ENCODE measurements around the gene LZTS2. TPM values are rescaled to one million over a fixed set of nuclear protein-coding genes. Genes with fewer than 3 reads are reported as not detected.
"Not testable (repeated sequence)": the region's sequence is repeated elsewhere in the genome, so short reads cannot be mapped to it uniquely, and the experiment has no call there.

Gene LZTS2
- total and polyA plus RNA-seq, 4 donors, result 2.1 to 10.3 (median 9.5) TPM

DNA sequence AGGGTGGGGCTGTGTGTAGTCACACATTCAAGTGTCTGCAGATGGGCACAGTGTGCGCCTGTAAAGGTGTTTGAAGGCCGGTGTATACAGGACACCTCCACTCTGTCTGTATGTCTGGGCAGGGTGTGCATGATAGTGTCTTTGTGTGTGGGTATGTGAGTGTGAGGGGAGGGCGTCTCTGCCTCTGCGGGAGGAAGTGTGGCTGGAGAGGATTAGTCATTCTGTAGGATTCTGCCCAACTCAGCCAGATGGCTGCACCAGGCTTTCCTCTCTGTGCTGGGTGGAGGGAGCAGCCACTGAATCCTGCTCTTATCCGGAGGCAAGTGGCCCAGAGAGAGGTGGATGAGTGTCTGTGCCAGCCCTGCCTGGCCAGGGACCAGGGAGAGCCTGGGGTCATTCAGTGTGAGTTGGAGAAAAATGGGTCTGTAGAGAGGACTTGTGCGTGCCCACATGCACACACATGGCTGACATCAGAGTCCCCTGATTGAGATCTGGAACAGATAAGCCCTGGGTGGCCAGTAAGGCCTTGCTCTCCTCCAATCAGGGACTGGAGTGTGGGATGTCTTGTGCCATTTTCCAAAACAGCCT, 33.1 kb downstream of the LZTS2 start:
- no peak for TF ChIP-seq FOXA1 (IDR thresholded peaks at IDR 0.05)
- no peak for TF ChIP-seq FOXA2 (IDR thresholded peaks at IDR 0.05)
- peak; percentile 32 to 64 for TF ChIP-seq JUND (IDR thresholded peaks at IDR 0.05)
- Histone ChIP-seq H3K27ac (ENCODE audit: low read depth in 1 of 2, low read length in 2 of 2) (peak overlapping the region; percentile 73 to 87), H3K9ac (ENCODE audit: low read depth in 1 of 2, low read length in 2 of 2) (peak overlapping the region; percentile 28 to 55), H3K9me3 (ENCODE audit: control insufficient read depth in 4 of 4, low read length in 3 of 4) (no peaks in the 10 kb centered on the region), H3K4me1 (ENCODE audit: control insufficient read depth in 4 of 4, insufficient read depth in 4 of 4, low read length in 3 of 4) (peaks cover 4 to 24% (median 18%) of the 10 kb centered on the region in 4 donors), H3K36me3 (ENCODE audit: control insufficient read depth in 4 of 4, insufficient read depth in 3 of 4, low read depth in 1 of 4, low read length in 3 of 4) (peaks cover 0 to 16% (median 5%) of the 10 kb centered on the region in 4 donors), H3K4me3 (ENCODE audit: low read depth in 1 of 3, low read length in 3 of 3) (peak overlapping the region; percentile 60 to 83 (median 67)), H3K27me3 (ENCODE audit: control insufficient read depth in 4 of 4, insufficient read depth in 4 of 4, low read length in 3 of 4) (no peaks in the 10 kb centered on the region)
- DNase-seq (ENCODE audit: low spot score), result no peak
- 42% methylated on average over 6 of the region's 6 CpGs for WGBS

DNA sequence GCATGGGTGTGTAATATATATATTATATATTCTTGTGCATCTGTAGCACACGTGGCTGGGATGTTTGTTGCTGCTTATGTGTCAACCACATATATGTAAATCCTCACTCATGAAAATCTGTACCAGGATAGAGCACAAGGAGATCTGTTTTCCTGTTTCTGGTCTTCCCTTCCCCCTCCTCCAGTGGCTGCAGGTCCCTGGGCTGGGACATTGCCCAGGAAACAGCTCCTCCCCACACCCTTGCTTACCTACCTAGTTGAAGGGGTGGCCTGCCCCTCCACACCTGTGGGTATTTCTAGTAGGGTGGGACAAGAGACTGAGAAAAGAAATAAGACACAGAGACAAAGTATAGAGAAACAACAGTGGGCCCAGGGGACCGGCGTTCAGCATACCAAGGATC, 33.7 kb downstream of the LZTS2 start:
- TF ChIP-seq GABPA (IDR thresholded peaks at IDR 0.05 in 1 of 2, conservative IDR thresholded peaks at IDR 0.05 in 1 of 2) (no peak), RAD21 (IDR thresholded peaks at IDR 0.05) (no peak), SP1 (IDR thresholded peaks at IDR 0.05) (no peak)
- TF ChIP-seq, protein P1, sequence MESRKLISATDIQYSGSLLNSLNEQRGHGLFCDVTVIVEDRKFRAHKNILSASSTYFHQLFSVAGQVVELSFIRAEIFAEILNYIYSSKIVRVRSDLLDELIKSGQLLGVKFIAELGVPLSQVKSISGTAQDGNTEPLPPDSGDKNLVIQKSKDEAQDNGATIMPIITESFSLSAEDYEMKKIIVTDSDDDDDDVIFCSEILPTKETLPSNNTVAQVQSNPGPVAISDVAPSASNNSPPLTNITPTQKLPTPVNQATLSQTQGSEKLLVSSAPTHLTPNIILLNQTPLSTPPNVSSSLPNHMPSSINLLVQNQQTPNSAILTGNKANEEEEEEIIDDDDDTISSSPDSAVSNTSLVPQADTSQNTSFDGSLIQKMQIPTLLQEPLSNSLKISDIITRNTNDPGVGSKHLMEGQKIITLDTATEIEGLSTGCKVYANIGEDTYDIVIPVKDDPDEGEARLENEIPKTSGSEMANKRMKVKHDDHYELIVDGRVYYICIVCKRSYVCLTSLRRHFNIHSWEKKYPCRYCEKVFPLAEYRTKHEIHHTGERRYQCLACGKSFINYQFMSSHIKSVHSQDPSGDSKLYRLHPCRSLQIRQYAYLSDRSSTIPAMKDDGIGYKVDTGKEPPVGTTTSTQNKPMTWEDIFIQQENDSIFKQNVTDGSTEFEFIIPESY (IDR thresholded peaks at IDR 0.05), result no peak
- Histone ChIP-seq H3K36me3 (ENCODE audit: control insufficient read depth in 4 of 4, insufficient read depth in 3 of 4, low read depth in 1 of 4, low read length in 3 of 4) (peaks cover 0 to 19% (median 5%) of the 10 kb centered on the region in 4 donors), H3K9me3 (ENCODE audit: control insufficient read depth in 4 of 4, low read length in 3 of 4) (no peaks in the 10 kb centered on the region), H3K4me1 (ENCODE audit: control insufficient read depth in 4 of 4, insufficient read depth in 4 of 4, low read length in 3 of 4) (peaks cover 4 to 24% (median 18%) of the 10 kb centered on the region in 4 donors), H3K4me3 (ENCODE audit: low read depth in 1 of 3, low read length in 3 of 3) (no peak overlapping the region), H3K27me3 (ENCODE audit: control insufficient read depth in 4 of 4, insufficient read depth in 4 of 4, low read length in 3 of 4) (no peaks in the 10 kb centered on the region), H3K9ac (ENCODE audit: low read depth in 1 of 2, low read length in 2 of 2) (no peak overlapping the region), H3K27ac (ENCODE audit: low read depth in 1 of 2, low read length in 2 of 2) (no peak overlapping the region)
- no peak for DNase-seq (ENCODE audit: low spot score)
- 86% methylated on average over 3 of the region's 3 CpGs for WGBS

DNA sequence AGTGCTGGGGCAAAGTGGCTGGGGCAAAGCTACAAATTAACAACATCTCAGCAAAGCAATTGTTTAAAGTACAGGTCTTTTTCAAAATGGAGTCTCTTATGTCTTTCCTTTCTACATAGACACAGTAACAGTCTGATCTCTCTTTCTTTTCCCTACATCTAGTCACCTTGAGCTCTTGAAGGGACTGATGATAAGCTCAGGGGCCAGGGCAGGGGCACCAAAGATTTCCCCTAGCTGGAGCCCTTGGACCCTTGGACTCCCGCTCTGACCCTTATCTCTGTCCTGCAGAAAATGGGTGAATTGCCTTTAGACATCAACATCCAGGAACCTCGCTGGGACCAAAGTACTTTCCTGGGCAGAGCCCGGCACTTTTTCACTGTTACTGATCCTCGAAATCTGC, 34.8 kb downstream of the LZTS2 start:
- H3K27me3 ChIP-seq (ENCODE audit: control insufficient read depth in 4 of 4, insufficient read depth in 4 of 4, low read length in 3 of 4); H3K9me3 ChIP-seq (ENCODE audit: control insufficient read depth in 4 of 4, low read length in 3 of 4); DNase-seq (ENCODE audit: low spot score); H3K27ac ChIP-seq (ENCODE audit: low read depth in 1 of 2, low read length in 2 of 2); H3K4me3 ChIP-seq (ENCODE audit: low read depth in 1 of 3, low read length in 3 of 3); H3K9ac ChIP-seq (ENCODE audit: low read depth in 1 of 2, low read length in 2 of 2): not testable (repeated sequence)
- Histone ChIP-seq H3K36me3 (ENCODE audit: control insufficient read depth in 4 of 4, insufficient read depth in 3 of 4, low read depth in 1 of 4, low read length in 3 of 4) (peaks cover 0 to 20% (median 5%) of the 10 kb centered on the region in 4 donors), H3K4me1 (ENCODE audit: control insufficient read depth in 4 of 4, insufficient read depth in 4 of 4, low read length in 3 of 4) (peaks cover 4 to 24% (median 18%) of the 10 kb centered on the region in 4 donors)
- WGBS, result 94% methylated on average over 4 of the region's 4 CpGs

DNA sequence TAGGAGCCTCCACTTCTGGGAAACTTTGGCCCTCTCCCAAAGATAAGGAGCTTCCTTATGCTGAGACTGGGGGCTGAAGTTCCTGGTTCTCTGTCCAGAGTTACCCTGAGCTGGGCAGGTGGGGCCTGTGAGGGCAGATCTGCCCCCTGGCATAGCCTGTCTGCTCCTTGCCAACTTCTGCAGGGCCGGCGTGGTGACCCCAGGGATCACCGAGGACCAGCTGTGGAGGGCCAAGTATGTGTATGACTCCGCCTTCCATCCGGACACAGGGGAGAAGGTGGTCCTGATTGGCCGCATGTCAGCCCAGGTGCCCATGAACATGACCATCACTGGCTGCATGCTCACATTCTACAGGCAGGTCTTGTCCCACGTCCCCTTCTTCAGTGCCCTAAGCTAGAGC, 35.7 kb downstream of the LZTS2 start:
- TF ChIP-seq EGR1 (IDR thresholded peaks at IDR 0.05; ENCODE audit: low read depth in 2 of 2), result no peak
- TF ChIP-seq JUND (IDR thresholded peaks at IDR 0.05), result no peak
- no peak for TF ChIP-seq SP1 (IDR thresholded peaks at IDR 0.05)
- no peak for TF ChIP-seq FOXA1 (IDR thresholded peaks at IDR 0.05)
- TF ChIP-seq RXRA (IDR thresholded peaks at IDR 0.05), result no peak
- TF ChIP-seq, protein P2, sequence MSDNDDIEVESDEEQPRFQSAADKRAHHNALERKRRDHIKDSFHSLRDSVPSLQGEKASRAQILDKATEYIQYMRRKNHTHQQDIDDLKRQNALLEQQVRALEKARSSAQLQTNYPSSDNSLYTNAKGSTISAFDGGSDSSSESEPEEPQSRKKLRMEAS (IDR thresholded peaks at IDR 0.05), result no peak
- TF ChIP-seq, protein P3, sequence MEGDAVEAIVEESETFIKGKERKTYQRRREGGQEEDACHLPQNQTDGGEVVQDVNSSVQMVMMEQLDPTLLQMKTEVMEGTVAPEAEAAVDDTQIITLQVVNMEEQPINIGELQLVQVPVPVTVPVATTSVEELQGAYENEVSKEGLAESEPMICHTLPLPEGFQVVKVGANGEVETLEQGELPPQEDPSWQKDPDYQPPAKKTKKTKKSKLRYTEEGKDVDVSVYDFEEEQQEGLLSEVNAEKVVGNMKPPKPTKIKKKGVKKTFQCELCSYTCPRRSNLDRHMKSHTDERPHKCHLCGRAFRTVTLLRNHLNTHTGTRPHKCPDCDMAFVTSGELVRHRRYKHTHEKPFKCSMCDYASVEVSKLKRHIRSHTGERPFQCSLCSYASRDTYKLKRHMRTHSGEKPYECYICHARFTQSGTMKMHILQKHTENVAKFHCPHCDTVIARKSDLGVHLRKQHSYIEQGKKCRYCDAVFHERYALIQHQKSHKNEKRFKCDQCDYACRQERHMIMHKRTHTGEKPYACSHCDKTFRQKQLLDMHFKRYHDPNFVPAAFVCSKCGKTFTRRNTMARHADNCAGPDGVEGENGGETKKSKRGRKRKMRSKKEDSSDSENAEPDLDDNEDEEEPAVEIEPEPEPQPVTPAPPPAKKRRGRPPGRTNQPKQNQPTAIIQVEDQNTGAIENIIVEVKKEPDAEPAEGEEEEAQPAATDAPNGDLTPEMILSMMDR (IDR thresholded peaks at IDR 0.05; ENCODE audit: low read depth, low read length, missing input control), result no peak
- TF ChIP-seq YY1 (IDR thresholded peaks at IDR 0.05), result no peak
- no peak for TF ChIP-seq NR2F2 (IDR thresholded peaks at IDR 0.05)
- no peak for TF ChIP-seq GABPA (IDR thresholded peaks at IDR 0.05 in 1 of 2, conservative IDR thresholded peaks at IDR 0.05 in 1 of 2)
- TF ChIP-seq FOXA2 (IDR thresholded peaks at IDR 0.05), result no peak
- TF ChIP-seq TAF1 (conservative IDR thresholded peaks at IDR 0.05), result no peak
- TF ChIP-seq, protein P1 (IDR thresholded peaks at IDR 0.05), result no peak
- TF ChIP-seq, protein P4, sequence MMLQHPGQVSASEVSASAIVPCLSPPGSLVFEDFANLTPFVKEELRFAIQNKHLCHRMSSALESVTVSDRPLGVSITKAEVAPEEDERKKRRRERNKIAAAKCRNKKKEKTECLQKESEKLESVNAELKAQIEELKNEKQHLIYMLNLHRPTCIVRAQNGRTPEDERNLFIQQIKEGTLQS (IDR thresholded peaks at IDR 0.05), result no peak
- no peak for TF ChIP-seq HNF4A (conservative IDR thresholded peaks at IDR 0.05)
- Histone ChIP-seq H3K4me3 (ENCODE audit: low read depth in 1 of 3, low read length in 3 of 3) (no peak overlapping the region), H3K9me3 (ENCODE audit: control insufficient read depth in 4 of 4, low read length in 3 of 4) (no peaks in the 10 kb centered on the region), H3K9ac (ENCODE audit: low read depth in 1 of 2, low read length in 2 of 2) (no peak overlapping the region), H3K27ac (ENCODE audit: low read depth in 1 of 2, low read length in 2 of 2) (no peak overlapping the region), H3K27me3 (ENCODE audit: control insufficient read depth in 4 of 4, insufficient read depth in 4 of 4, low read length in 3 of 4) (no peaks in the 10 kb centered on the region), H3K4me1 (ENCODE audit: control insufficient read depth in 4 of 4, insufficient read depth in 4 of 4, low read length in 3 of 4) (peaks cover 4 to 24% (median 18%) of the 10 kb centered on the region in 4 donors), H3K36me3 (ENCODE audit: control insufficient read depth in 4 of 4, insufficient read depth in 3 of 4, low read depth in 1 of 4, low read length in 3 of 4) (peaks cover 0 to 22% (median 5%) of the 10 kb centered on the region in 4 donors)
- DNase-seq (ENCODE audit: low spot score), result no peak
- 95% methylated on average over 7 of the region's 7 CpGs for WGBS
